Posterior vena cava (tissue), 2 donors: ENCODE data around the gene ARHGEF28. TPM values are rescaled to one million over a fixed set of nuclear protein-coding genes. Genes with fewer than 3 reads are reported as not detected.

Source experiments
- DNase-seq: peaks from one replicate; pipeline ENCODE4 v3.0.0-alpha.2; 2020; ENCODE audit warnings: low spot score
- intact Hi-C, 2 donors: fragments of 100-400 bp; cut with DNase I; formaldehyde crosslinking; loops; one replicate each; pipeline versions ENCODE4 v1.14.1 to v1.14.2; 2022 to 2023
- total RNA-seq, 2 donors: library from RNA; stranded (reverse); fragmentation: NEBNext Ultra II Directional; extraction: Animal tissue kit (Norgen Biotek cat#: 25700); gene quantifications; one replicate each; pipeline ENCODE4 v1.2.1, GENCODE V29; 2021
- donor health status: DM: yes; HTN: yes; CAD: no.
- donor health status: DM: yes; HTN: yes; CAD: no.

Gene ARHGEF28
- total RNA-seq, 2 donors from 2014 or later: 12.7 to 13.0 TPM

DNA sequence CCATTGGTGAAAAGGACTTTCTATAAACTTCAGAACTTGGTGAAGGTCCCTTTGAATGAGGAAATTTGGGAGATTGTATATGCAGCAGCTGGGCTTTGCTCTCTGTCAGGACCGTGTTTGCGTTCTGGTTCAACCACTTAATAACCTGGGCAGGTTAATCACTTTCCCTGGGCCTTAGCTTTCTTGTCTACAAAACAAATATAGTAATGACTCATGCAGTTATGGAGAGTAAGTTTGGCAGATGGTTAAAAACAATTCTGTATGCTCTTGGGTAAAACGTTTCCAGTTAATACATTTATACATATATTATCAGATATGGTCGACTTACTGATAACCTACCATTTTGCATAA lies 197.0 kb downstream of the ARHGEF28 start:
- intact Hi-C loops: no loop called here
- no peak for DNase-seq

DNA sequence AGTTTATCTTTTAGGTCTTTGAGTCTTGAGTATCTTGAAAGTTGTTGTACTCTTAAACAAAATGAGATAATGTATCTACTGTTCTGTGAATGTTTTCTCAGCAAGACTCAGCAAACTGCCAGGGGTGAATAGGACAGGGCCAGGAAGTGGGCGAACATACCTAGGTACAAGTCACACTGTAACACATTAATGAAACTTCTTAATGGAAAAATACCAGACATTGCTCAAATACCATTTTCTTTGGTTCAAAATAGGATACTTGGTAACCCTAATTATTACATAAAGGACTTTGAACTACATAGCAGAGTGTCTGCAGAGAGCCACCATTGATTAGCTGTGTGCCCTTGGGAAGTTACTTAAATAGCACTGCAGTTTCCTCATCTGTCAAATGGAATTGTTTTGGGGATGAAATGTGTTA lies 197.5 kb downstream of the ARHGEF28 start:
- DNase-seq: no peak
- intact Hi-C loops: no loop called here

DNA sequence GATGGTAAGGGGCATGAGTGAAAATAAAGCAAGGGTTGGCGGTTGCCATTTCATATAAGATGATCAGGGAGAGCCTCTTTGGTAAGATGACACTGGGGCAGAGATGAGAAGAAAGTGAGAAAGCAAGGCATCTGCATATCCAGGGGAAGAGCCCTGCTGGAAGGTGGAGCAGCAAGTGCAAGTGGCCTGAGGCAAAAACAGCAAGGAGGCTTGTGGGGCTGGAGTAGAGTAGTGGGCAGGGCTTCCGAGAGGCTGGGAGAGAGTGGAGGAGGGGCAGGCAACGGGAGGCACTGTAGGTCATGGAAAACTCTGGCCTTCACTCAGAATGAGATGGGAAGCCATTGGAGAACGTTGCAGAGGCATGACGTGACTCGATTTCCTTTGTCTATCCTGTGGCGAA lies 199.2 kb downstream of the ARHGEF28 start:
- no peak for DNase-seq
- intact Hi-C loops: no loop called here

DNA sequence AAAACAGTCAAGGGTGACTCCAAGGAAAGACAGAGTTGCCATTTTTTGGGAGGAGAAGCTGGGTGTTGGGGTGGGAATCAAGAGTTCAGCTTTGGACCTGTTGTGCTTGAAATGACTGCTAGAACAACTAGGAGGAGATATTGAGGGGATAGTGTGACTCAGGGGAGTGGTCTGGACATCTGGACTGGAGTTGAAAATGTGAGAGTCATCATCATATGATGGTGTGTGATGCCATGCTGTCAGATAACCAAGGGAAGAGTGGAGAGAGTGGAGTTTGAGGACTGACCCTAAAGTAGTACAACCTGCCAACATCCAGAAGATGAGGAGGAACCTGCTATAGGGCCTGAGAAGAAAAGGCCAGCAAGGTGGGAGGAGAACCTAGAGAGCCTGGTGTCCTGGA lies 199.7 kb downstream of the ARHGEF28 start:
- intact Hi-C loops: no loop called here
- no peak for DNase-seq

DNA sequence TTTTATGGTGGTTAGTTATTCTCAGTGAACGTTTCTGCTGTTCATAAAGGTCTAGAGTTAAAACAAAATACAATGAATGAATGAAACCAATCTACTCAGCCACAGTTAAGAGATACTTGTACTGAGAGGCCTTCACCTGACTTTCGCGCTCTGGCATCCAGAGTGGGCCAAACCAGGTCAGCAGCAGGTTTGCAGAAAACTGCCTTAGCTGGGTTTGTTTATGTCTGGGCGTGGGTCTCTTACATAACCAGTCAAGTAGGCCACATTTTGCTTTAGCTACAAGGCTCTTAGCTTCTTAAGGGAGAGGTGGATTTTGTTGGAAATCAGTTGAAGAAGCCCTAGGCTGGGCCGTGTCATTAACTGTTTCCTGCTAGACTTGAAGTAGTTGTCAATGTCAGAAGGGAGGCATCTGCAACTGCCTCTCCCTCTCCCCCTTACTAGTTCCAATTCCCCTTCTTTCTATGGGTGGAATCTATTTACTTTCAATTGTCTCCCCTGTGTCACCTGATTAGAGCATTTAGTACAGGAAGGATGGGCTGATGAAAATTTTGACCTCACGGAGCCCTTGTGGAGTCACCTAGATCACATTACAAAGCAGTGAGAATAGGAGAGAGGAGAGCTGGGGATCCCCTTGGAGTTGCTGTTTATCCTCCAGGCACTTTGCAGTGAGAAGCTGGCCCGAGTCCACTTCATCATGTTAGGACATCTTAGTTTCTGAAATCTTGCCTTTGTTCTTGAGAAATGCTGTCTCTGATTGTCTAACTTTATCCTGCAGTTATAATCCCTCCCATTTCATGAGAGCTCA lies 200.5 kb downstream of the ARHGEF28 start:
- DNase-seq: no peak
- intact Hi-C loops: no loop called here

DNA sequence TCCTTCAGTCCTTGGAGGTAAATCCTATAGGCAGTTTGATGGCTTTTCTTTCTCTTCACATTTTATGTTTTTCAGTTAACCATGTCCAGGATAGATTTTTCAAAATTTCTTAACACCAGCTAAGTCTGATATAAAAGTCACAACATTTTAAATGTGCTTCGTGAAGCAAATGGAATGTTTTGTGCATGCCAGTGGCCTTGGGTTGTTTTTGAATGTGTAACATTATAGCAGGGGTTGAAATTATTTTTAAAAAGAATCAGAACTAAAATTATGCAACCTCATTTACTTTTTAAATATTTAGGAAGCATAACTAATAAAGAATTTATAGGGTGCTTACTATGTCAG lies 201.1 kb downstream of the ARHGEF28 start:
- DNase-seq: no peak
- intact Hi-C loops: no loop called here

DNA sequence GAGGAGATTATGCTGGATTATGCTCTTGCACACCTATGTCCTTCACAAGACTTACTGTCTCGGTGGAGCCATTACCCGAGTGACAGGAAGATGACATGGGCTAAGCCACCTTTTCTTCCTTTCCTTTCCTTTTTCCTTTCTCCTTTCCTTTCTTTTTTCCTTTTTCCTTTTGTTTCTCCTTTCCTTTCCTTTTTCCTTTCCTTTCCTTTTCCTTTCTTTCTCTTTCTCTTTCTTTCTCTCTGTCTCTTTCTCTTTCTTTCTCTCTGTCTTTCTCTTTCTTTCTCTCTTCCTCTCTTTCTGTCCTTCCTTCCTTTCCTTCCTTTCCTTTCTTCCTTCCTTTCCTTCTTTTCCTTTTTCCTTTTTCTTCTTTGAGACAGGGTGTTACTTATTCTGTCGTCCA lies 202.5 kb downstream of the ARHGEF28 start:
- intact Hi-C loops: no loop called here
- DNase-seq: no peak

DNA sequence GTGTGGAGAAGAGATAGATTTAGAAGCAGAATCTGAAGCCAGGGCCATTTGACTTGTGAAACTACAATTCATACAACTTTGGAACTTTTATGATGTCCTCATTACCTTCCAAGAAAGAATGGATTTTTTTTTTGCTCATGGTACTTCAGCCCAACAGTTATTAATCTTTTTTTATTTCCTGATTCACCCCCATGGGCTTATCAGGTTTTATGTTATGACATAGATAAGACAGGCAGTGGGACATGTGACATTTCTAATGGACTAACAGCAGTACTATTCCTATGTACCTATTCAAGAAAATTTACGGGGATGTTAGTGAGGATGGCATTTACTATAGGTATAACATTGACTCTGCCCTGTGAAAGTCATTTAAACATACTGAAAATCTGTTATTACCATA lies 204.7 kb downstream of the ARHGEF28 start:
- no peak for DNase-seq
- intact Hi-C loops: no loop called here

DNA sequence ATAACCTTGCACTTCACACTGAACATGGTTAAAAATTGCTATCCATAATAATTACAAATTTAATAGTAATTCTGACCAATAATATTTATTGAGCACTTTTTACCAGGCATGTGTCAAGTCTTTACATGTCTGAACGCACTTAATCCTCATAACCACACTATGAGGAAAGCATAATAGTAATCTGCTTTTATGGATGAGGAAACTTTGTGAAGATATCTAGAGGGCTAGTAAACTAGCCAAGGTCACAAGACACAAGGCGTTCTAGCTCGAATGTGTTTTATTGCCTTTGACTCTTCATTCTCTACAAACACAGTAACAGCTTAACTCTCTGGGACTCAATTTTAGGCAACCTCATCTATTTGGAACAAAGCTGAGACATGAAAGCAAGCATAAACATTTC lies 205.1 kb downstream of the ARHGEF28 start:
- DNase-seq: no peak
- intact Hi-C loops: no loop called here

DNA sequence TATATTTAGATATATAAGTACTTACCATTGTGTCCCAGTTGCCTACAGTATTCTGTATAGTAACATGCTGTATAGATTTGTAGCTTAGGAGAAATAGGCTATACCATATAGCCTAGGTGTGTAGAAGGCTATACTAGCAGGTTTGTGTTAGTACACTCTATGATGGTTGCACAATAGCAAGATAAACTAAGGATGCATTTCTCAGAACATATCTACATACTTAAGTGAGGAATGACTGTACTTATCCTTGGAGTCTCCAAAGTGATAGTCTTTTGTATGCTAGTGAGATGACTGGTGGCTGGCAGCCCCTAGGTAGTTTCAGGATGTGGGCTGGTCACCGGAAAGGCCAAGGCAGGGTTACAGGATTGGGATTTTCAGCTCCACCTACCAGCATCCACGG lies 208.7 kb downstream of the ARHGEF28 start:
- intact Hi-C loops: no loop called here
- no peak for DNase-seq

DNA sequence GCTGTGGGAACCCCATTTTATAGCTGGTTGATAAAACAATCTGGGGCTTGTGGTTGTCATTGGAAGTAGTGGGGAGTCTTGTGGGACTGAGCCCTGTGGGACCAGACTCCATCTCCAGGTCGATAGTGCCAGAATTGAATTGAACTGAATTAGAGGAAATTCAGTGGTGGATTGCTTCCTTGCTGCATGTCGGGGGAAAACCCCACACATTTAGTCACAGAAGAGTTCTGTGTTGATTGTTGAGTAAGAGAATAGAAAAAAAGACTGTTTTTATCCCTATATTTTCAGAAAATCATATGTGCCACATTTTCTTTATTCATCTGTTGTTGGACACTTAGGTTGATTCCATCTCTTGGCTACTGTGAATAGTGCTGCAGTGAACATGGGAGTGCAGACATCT lies 209.7 kb downstream of the ARHGEF28 start:
- no peak for DNase-seq
- intact Hi-C loops: no loop called here

DNA sequence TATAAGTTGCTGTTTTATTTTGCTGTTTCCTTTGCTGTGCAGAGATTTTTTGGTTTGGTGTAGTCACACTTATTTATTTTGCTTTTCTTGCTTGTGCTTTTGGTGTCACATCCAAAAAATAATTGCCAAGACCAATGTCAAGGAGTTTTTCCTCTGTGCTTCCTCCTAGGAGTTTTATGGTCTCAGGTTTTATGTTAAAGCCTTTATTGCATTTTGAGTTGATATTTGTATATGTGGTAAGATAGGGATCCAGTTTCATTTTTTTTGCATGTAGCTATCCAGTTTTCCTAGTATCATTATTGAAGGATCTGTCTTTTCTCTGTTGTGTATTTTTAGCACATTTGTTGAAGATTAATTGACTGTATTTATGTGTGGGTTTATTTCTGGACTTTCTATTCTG lies 210.6 kb downstream of the ARHGEF28 start:
- no peak for DNase-seq

DNA sequence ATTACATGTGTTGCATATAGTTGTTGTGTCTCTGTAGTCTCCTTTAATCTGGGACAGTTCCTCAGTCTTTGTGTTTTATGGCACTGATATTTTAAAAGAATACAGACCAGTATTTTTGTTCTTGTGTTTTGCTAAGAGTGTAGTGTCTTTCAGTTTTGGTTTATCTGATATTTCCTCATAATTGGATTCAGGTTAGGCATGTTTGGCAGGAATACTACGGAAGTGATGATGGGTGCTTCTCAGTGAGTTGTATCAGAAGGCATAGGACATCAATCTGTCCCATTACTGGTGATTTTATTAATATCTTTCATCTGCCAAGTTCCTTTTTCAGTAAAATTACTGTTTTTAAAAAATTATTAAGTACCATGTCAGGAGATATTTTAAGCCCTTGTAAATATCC lies 212.9 kb downstream of the ARHGEF28 start:
- intact Hi-C loops: no loop called here
- DNase-seq: no peak

More for the DNA sequence above, 210.6 kb downstream of the ARHGEF28 start:
- intact Hi-C loops: no loop called here

DNA sequence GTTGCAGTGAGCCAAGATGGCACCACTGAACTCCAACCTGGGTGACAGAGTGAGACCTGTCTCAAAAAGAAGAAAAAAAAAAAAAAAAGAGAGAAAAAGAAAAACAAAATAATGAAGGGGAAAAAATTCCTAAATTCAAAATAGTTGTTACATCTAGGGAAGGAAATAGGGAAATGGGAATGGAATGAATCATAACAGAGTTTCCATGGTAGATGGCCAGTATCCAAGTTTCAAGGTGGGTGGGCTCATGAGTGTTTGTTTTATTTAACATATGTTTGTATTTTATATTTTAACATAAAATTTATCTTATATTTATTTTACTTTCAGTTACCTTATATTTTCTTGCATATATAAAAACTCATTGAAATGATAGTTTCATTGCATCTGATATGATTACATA lies 215.6 kb downstream of the ARHGEF28 start:
- intact Hi-C loops: no loop called here

DNA sequence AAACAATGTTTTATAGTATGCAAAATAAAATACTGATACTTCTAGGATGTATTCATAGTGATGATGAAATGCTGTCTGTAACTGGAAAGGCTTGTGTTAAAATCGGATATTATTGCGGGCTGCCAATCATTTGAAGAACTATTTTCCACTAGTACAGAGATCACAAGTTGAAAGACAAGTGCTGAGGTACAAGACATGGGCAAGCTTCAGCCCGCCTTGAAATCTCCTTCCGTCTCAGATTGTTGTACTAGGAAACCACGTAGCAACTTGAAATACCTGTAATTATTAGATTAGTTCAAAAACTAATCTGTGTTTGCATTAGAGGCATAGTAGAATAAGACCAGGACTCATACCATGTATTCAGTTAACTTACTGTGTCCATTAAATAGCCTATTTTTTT lies 218.2 kb downstream of the ARHGEF28 start:
- intact Hi-C loops: no loop called here
- DNase-seq: no peak

More for the DNA sequence above, 215.6 kb downstream of the ARHGEF28 start:
- DNase-seq: no peak

DNA sequence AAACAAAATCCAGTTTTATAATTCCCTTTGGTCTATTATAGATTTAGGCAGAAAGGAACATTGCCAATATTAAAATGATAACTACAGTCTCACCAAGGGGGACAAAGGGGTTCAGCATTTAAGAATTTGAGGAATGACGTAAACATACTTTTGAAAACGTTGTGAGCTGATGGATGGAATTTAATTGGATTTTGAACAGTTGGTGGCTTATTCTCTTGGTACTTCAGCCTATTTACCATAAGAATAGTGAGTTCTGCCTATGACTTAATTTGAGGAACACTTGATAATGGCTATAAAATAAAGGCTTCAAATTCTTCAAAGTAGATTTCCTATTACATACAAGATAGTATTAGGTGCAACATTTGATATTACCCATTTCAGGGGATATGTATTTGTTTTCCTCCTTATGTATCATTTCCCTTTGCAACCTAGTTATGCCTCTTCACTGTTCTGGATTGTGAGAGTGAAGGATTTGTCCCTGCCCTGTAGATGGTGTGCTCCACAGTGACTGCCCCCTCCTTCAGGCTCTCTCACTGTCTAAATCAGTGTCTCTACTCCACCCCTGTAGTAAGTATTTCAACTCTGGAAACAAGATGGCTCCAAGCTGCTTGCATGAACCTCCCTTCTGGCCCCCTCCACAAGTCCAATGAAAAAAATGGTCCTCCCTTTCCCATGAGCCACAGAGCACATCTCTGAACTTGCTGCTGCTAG lies 225.6 kb downstream of the ARHGEF28 start:
- no peak for DNase-seq
- intact Hi-C loops: no loop called here

DNA sequence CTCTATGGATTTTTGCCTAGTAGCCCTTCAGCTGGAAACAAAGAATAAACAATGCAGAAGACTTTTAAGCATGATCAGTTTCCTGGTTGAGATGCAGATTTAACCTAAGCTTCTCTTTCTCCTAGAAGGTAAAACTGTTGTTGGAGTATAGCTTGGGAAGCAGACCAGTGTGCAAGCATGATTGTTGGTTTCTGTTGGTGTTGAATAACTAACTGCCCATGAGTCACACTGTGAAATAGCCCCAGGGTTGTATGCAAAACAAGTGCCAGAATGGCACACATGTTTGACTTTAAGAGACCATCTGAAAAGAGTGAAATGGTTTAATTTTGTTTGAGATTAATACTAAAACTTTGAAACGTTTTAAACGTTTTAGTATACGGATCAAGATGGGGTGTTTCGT lies 227.1 kb downstream of the ARHGEF28 start:
- no peak for DNase-seq
- intact Hi-C loops: no loop called here

DNA sequence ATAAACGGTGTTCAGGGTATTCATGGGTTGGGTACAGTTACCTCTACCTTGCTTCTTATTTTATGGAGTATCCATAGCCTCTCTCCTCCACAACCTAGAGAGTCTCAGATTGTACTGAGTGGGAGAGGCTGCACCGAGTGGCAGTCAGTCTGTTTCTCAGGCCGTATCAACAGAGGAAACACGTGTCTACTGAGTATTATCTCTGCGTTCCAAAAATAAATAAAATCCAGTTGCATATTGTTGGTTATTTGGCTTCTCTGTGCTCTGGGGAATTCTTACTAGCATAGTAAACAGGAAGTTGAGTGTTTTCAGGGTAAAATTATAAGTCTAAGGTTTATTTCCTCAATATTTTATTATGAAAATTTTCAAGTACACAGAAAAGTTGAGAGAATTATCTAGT lies 231.0 kb downstream of the ARHGEF28 start:
- intact Hi-C loops: no loop called here
- DNase-seq: no peak

DNA sequence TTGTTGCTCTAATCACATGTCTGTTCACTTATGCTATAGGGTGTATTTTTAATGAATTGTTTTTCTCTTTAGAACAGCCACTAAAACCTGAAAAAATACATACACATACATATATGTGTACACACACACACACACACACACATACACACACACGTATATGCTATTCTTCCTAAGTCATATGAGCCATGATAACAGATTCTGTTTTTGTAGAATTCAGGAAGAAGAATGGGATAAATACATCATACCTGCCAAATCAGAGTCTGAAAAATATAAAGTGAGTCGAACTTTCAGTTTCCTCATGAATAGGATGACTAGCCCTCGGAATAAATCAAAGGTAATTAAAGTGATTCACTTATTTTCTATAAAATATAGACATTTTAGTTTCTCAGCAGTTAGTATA lies 231.4 kb downstream of the ARHGEF28 start:
- DNase-seq: no peak
- intact Hi-C loops: no loop called here

DNA sequence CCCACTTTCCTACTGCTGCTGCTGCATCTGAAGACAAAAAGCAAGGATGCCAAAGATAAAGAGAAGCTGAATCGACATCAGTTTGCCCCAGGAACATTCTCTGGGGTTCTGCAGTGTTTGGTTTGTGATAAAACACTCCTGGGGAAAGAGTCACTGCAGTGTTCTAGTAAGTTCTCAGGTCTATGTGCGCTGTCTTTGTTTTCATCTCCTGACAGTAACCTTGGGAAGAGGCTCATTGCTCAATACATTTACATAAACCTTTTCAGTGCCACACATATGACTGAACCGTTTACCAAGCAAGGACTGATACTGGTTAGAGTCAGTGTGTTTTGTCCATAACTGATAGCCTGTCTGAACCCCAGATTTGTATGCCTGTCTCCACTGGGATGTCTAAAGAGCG lies 232.1 kb downstream of the ARHGEF28 start:
- intact Hi-C loops: loop anchor here in 1 of 2 donors (1.0 kb wide), 1 partner anchor 11 kb away; no protein-coding TSS in a partner anchor
- DNase-seq: no peak

DNA sequence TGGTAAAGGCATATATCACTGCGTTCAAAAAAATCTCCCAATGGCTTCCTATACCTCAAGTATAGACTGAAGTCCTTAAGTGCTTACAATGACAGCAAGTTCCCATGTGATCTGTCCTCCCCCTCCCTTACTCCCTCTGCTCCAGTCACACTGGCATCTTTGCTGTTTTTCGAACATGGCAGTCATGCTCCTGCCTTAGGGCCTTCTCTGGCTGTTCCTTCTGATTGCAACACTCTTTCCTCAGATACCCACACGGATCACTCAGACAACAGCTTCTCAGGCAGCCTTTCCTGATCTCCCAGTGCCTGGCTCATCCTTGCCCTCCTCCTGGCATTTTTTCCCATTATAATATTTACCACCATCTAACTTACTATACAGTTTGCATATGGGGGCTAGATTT lies 232.8 kb downstream of the ARHGEF28 start:
- DNase-seq: no peak
- intact Hi-C loops: loop anchor here in 1 of 2 donors (1.0 kb wide), 1 partner anchor 11 kb away; no protein-coding TSS in a partner anchor
